CD8-positive, alpha-beta memory T cell (primary cell): ENCODE data around the gene PCDHAC2. TPM values are rescaled to one million over a fixed set of nuclear protein-coding genes. Genes with fewer than 3 reads are reported as not detected.

Experiments
- CTCF ChIA-PET: fragments of 350-600 bp; sonication (Branson Sonifier 250); formaldehyde crosslinking; loops from one replicate; lab custom pipeline; 2021; ENCODE audit warnings: antibody characterized with exemption; lab: Charles Lee
- POLR2A ChIA-PET: fragments of 350-600 bp; sonication (Branson Sonifier 250); formaldehyde crosslinking; loops from one replicate; lab custom pipeline; 2021; ENCODE audit warnings: antibody characterized with exemption; lab: Charles Lee
- DNase-seq, 5 donors: peaks; one replicate each; pipeline versions ENCODE4 v3.0.0 to v3.0.0-alpha.2; 2020 to 2022; ENCODE audit warnings: mixed read lengths in 1 of 5
- H3K27ac ChIP-seq: one replicate; pipeline ENCODE4 v1.7.0; 2013; ENCODE audit warnings: low read depth, mild to moderate bottlenecking, low read length, moderate library complexity
- H3K27me3 ChIP-seq: 2 replicates; pipeline ENCODE4 v1.7.0; 2013; ENCODE audit warnings: low read length, mild to moderate bottlenecking; ENCODE audit not compliant: insufficient read depth, poor library complexity, severe bottlenecking
- H3K36me3 ChIP-seq: 2 replicates; pipeline ENCODE4 v1.7.0; 2013; ENCODE audit warnings: mild to moderate bottlenecking, low read length, moderate library complexity; ENCODE audit not compliant: insufficient read depth
- H3K4me1 ChIP-seq: 2 replicates; pipeline ENCODE4 v1.7.0; 2013; ENCODE audit warnings: mild to moderate bottlenecking, low read length, moderate library complexity; ENCODE audit not compliant: insufficient read depth
- H3K4me3 ChIP-seq: 2 replicates; pipeline ENCODE4 v1.7.0; 2013; ENCODE audit warnings: mild to moderate bottlenecking, low read length
- H3K9me3 ChIP-seq: 2 replicates; pipeline ENCODE4 v1.7.0; 2013; ENCODE audit warnings: mild to moderate bottlenecking, low read length
- H3K27ac Mint-ChIP-seq, 8 donors: one replicate each; pipeline ENCODE4 v1.8.0; 2020 to 2021; ENCODE audit warnings: mixed read lengths in 8 of 8, mild to moderate bottlenecking in 6 of 8, inconsistent platforms in 3 of 8, moderate library complexity in 3 of 8
- H3K27me3 Mint-ChIP-seq, 2 donors: one replicate each; pipeline ENCODE4 v1.8.0; 2020 to 2021; ENCODE audit warnings: mixed read lengths in 2 of 2, mild to moderate bottlenecking in 1 of 2, moderate library complexity in 1 of 2
- H3K36me3 Mint-ChIP-seq, 3 donors: one replicate each; pipeline ENCODE4 v1.8.0; 2020 to 2021; ENCODE audit warnings: mixed read lengths in 3 of 3, inconsistent platforms in 1 of 3, mild to moderate bottlenecking in 1 of 3
- H3K4me1 Mint-ChIP-seq, 3 donors: one replicate each; pipeline ENCODE4 v1.8.0; 2020 to 2021; ENCODE audit warnings: mixed read lengths in 3 of 3, inconsistent platforms in 1 of 3, mild to moderate bottlenecking in 1 of 3
- H3K4me3 Mint-ChIP-seq, 7 donors: one replicate each; pipeline ENCODE4 v1.8.0; 2020 to 2021; ENCODE audit warnings: mixed read lengths in 7 of 7, mild to moderate bottlenecking in 6 of 7, moderate library complexity in 4 of 7, inconsistent platforms in 2 of 7
- H3K9me3 Mint-ChIP-seq, 5 donors: one replicate each; pipeline ENCODE4 v1.8.0; 2020 to 2022; ENCODE audit warnings: mixed read lengths in 5 of 5, mild to moderate bottlenecking in 3 of 5, moderate library complexity in 2 of 5, inconsistent platforms in 1 of 5
- polyA plus RNA-seq: library from polyadenylated mRNA; unstranded; fragments of 300-500 nt; fragmentation: Illumina TruSeq; gene quantifications from one replicate; pipeline ENCODE4 v1.2.3, GENCODE V29; 2021
- total RNA-seq, 2 experiments: library from RNA; stranded (reverse); gene quantifications; one replicate each; pipeline ENCODE4 v1.2.3, GENCODE V29; 2021

Gene PCDHAC2
- total and polyA plus RNA-seq, 3 experiments from 2014 or later, result not detected

GRCh38 chr5:140992828-140993227 lies 26.6 kb downstream of the PCDHAC2 start:
- H3K4me3 ChIP-seq, result no peak overlapping the region
- POLR2A ChIA-PET, result no interaction called here

GRCh38 chr5:140996060-140996459 lies 29.8 kb downstream of the PCDHAC2 start:
- no peaks in the 10 kb centered on the region for H3K36me3 ChIP-seq
- DNase-seq, result no peak
- H3K9me3 ChIP-seq, result no peaks in the 10 kb centered on the region
- ChIA-PET POLR2A (no interaction called here), CTCF (no interaction called here)
- Mint-ChIP-seq H3K27ac (no peak overlapping the region), H3K9me3 (peaks cover 0 to 6% (median 0%) of the 10 kb centered on the region in 5 donors), H3K4me3 (no peak overlapping the region), H3K36me3 (no peaks in the 10 kb centered on the region), H3K4me1 (peaks cover 0 to 2% (median 0%) of the 10 kb centered on the region in 3 donors), H3K27me3 (peaks cover 0 to 12% of the 10 kb centered on the region in 2 donors)
- H3K27me3 ChIP-seq, result no peaks in the 10 kb centered on the region
- no peak overlapping the region for H3K4me3 ChIP-seq
- H3K27ac ChIP-seq, result no peak overlapping the region
- no peaks in the 10 kb centered on the region for H3K4me1 ChIP-seq

More at GRCh38 chr5:140992828-140993227, 26.6 kb downstream of the PCDHAC2 start:
- Histone ChIP-seq H3K27me3 (no peaks in the 10 kb centered on the region), H3K4me1 (no peaks in the 10 kb centered on the region), H3K36me3 (no peaks in the 10 kb centered on the region), H3K9me3 (no peaks in the 10 kb centered on the region), H3K27ac (no peak overlapping the region)
- H3K9me3 Mint-ChIP-seq, result peaks cover 0 to 6% (median 0%) of the 10 kb centered on the region in 5 donors
- H3K4me3 Mint-ChIP-seq, result no peak overlapping the region
- H3K27me3 Mint-ChIP-seq, result peaks cover 0 to 7% of the 10 kb centered on the region in 2 donors
- CTCF ChIA-PET, result no interaction called here
- no peak for DNase-seq
- no peak overlapping the region for H3K27ac Mint-ChIP-seq
- H3K4me1 Mint-ChIP-seq, result no peaks in the 10 kb centered on the region
- H3K36me3 Mint-ChIP-seq, result no peaks in the 10 kb centered on the region

GRCh38 chr5:140998921-140999410 lies 32.7 kb downstream of the PCDHAC2 start:
- H3K4me1 Mint-ChIP-seq, result peaks cover 0 to 10% (median 6%) of the 10 kb centered on the region in 3 donors
- ChIA-PET CTCF (no interaction called here), POLR2A (no interaction called here)
- H3K27ac Mint-ChIP-seq, result no peak overlapping the region
- Histone ChIP-seq H3K9me3 (no peaks in the 10 kb centered on the region), H3K36me3 (no peaks in the 10 kb centered on the region), H3K4me1 (no peaks in the 10 kb centered on the region), H3K27ac (no peak overlapping the region), H3K4me3 (no peak overlapping the region), H3K27me3 (peaks cover 8% of the 10 kb centered on the region)
- H3K9me3 Mint-ChIP-seq, result peaks cover 0 to 6% (median 2%) of the 10 kb centered on the region in 5 donors
- no peaks in the 10 kb centered on the region for H3K36me3 Mint-ChIP-seq
- DNase-seq, result no peak
- H3K27me3 Mint-ChIP-seq, result peaks cover 21 to 37% of the 10 kb centered on the region in 2 donors
- H3K4me3 Mint-ChIP-seq, result no peak overlapping the region

GRCh38 chr5:141001446-141001843 lies 35.2 kb downstream of the PCDHAC2 start:
- H3K9me3 ChIP-seq, result no peaks in the 10 kb centered on the region

GRCh38 chr5:141001844-141002604 lies 35.7 kb downstream of the PCDHAC2 start:
- Mint-ChIP-seq H3K36me3 (no peaks in the 10 kb centered on the region), H3K27me3 (peaks cover 26 to 51% of the 10 kb centered on the region in 2 donors), H3K9me3 (peaks cover 0 to 8% (median 3%) of the 10 kb centered on the region in 5 donors), H3K4me3 (peak overlapping the region in 1 of 7 donors; percentile 19), H3K27ac (peak overlapping the region in 2 of 8 donors; percentile 29 to 54), H3K4me1 (peaks cover 0 to 10% (median 6%) of the 10 kb centered on the region in 3 donors)
- no peaks in the 10 kb centered on the region for H3K9me3 ChIP-seq
- no peaks in the 10 kb centered on the region for H3K4me1 ChIP-seq
- no peak overlapping the region for H3K27ac ChIP-seq
- no peaks in the 10 kb centered on the region for H3K36me3 ChIP-seq
- H3K4me3 ChIP-seq, result no peak overlapping the region
- peaks cover 8% of the 10 kb centered on the region for H3K27me3 ChIP-seq
- ChIA-PET CTCF (no interaction called here), POLR2A (no interaction called here)
- DNase-seq, result no peak

More at GRCh38 chr5:141001446-141001843, 35.2 kb downstream of the PCDHAC2 start:
- peaks cover 8% of the 10 kb centered on the region for H3K27me3 ChIP-seq
- Mint-ChIP-seq H3K9me3 (peaks cover 0 to 6% (median 3%) of the 10 kb centered on the region in 5 donors), H3K4me1 (peaks cover 0 to 10% (median 6%) of the 10 kb centered on the region in 3 donors), H3K36me3 (no peaks in the 10 kb centered on the region), H3K27me3 (peaks cover 26 to 45% of the 10 kb centered on the region in 2 donors), H3K27ac (peak overlapping the region in 1 of 8 donors; percentile 29), H3K4me3 (peak overlapping the region in 2 of 7 donors; percentile 19 to 37)
- no peak for DNase-seq
- H3K27ac ChIP-seq, result no peak overlapping the region
- H3K4me1 ChIP-seq, result no peaks in the 10 kb centered on the region
- H3K4me3 ChIP-seq, result no peak overlapping the region
- POLR2A ChIA-PET, result no interaction called here
- no peaks in the 10 kb centered on the region for H3K36me3 ChIP-seq
- CTCF ChIA-PET, result no interaction called here

- no peak for DNase-seq
- Mint-ChIP-seq H3K4me1 (peaks cover 0 to 10% (median 6%) of the 10 kb centered on the region in 3 donors), H3K36me3 (no peaks in the 10 kb centered on the region), H3K27ac (no peak overlapping the region), H3K9me3 (peaks cover 0 to 8% (median 2%) of the 10 kb centered on the region in 5 donors), H3K4me3 (no peak overlapping the region), H3K27me3 (peaks cover 26 to 52% of the 10 kb centered on the region in 2 donors)
- H3K4me1 ChIP-seq, result no peaks in the 10 kb centered on the region
- H3K9me3 ChIP-seq, result no peaks in the 10 kb centered on the region
- ChIA-PET CTCF (no interaction called here), POLR2A (no interaction called here)
- H3K27ac ChIP-seq, result no peak overlapping the region
- no peak overlapping the region for H3K4me3 ChIP-seq
- no peaks in the 10 kb centered on the region for H3K36me3 ChIP-seq
- peaks cover 8% of the 10 kb centered on the region for H3K27me3 ChIP-seq
These were observed 36.3 kb downstream of the PCDHAC2 start for GRCh38 chr5:141002605-141002965.

GRCh38 chr5:141003031-141003430 lies 36.8 kb downstream of the PCDHAC2 start:
- Mint-ChIP-seq H3K27ac (no peak overlapping the region), H3K4me3 (no peak overlapping the region)

More at GRCh38 chr5:141003031-141003430, 36.8 kb downstream of the PCDHAC2 start:
- no peaks in the 10 kb centered on the region for H3K36me3 ChIP-seq
- POLR2A ChIA-PET, result no interaction called here
- peaks cover 0 to 8% (median 2%) of the 10 kb centered on the region in 5 donors for H3K9me3 Mint-ChIP-seq
- peaks cover 8% of the 10 kb centered on the region for H3K27me3 ChIP-seq
- peaks cover 0 to 10% (median 6%) of the 10 kb centered on the region in 3 donors for H3K4me1 Mint-ChIP-seq
- H3K27me3 Mint-ChIP-seq, result peaks cover 26 to 57% of the 10 kb centered on the region in 2 donors
- DNase-seq, result no peak
- H3K36me3 Mint-ChIP-seq, result no peaks in the 10 kb centered on the region
- no peaks in the 10 kb centered on the region for H3K9me3 ChIP-seq
- no peak overlapping the region for H3K4me3 ChIP-seq
- CTCF ChIA-PET, result no interaction called here
- H3K27ac ChIP-seq, result no peak overlapping the region
- no peaks in the 10 kb centered on the region for H3K4me1 ChIP-seq
